Caco-2 (cell line): ENCODE data around the gene VPS26B. TPM values are rescaled to one million over a fixed set of nuclear protein-coding genes. Genes with fewer than 3 reads are reported as not detected.

Source experiments
- BruUV-seq: library from RNA; stranded (reverse); fragments of 400-500 nt; replicated peaks from 2 replicates; lab custom pipeline; 2021; lab: Mats Ljungman, UMichigan
- CTCF ChIA-PET: fragments of 300-600 bp; sonication (Branson Sonifier 250); formaldehyde crosslinking; loops from one replicate; lab custom pipeline; 2022; ENCODE audit warnings: antibody characterized with exemption; lab: Charles Lee
- POLR2A ChIA-PET: fragments of 300-600 bp; sonication (Branson Sonifier 250); formaldehyde crosslinking; loops from one replicate; lab custom pipeline; 2022; ENCODE audit warnings: antibody characterized with exemption; lab: Charles Lee
- DNase-seq, 2 experiments: peaks; one replicate each; pipeline versions ENCODE4 v3.0.0 to v3.0.0-alpha.2; 2020 to 2022
- H3K27me3 ChIP-seq: replicated peaks from 2 replicates; pipeline ENCODE4 v1.6.0; 2011; ENCODE audit warnings: low read length; ENCODE audit not compliant: control insufficient read depth, insufficient read depth
- H3K36me3 ChIP-seq: 2 replicates; pipeline ENCODE4 v1.5.1; 2011; ENCODE audit warnings: low read length; ENCODE audit not compliant: control insufficient read depth, insufficient read depth
- H3K4me1 ChIP-seq: fragments of 250-450 bp; sonication (Bioruptor Pico); 2 replicates; pipeline ENCODE4 v1.5.1; 2020; ENCODE audit warnings: mild to moderate bottlenecking
- H3K4me3 ChIP-seq: 2 replicates; pipeline ENCODE4 v1.5.1; 2011; ENCODE audit warnings: low read depth, mild to moderate bottlenecking, control low read depth, low read length
- H3K9me3 ChIP-seq: fragments of 250-450 bp; sonication (Bioruptor Pico); 2 replicates; pipeline ENCODE4 v1.5.1; 2020; ENCODE audit warnings: mild to moderate bottlenecking, moderate library complexity
- H3K27ac Mint-ChIP-seq: one replicate; pipeline ENCODE4 v1.8.0; 2022; ENCODE audit warnings: mixed read lengths; ENCODE audit not compliant: unreplicated experiment
- H3K27me3 Mint-ChIP-seq: one replicate; pipeline ENCODE4 v1.8.0; 2022; ENCODE audit warnings: mixed read lengths; ENCODE audit not compliant: insufficient read depth, unreplicated experiment
- H3K36me3 Mint-ChIP-seq: one replicate; pipeline ENCODE4 v1.8.0; 2022; ENCODE audit warnings: mild to moderate bottlenecking, mixed read lengths; ENCODE audit not compliant: insufficient read depth, unreplicated experiment
- H3K4me1 Mint-ChIP-seq: one replicate; pipeline ENCODE4 v1.8.0; 2022; ENCODE audit warnings: low read depth, mixed read lengths; ENCODE audit not compliant: unreplicated experiment
- H3K4me3 Mint-ChIP-seq: one replicate; pipeline ENCODE4 v1.8.0; 2022; ENCODE audit warnings: mild to moderate bottlenecking, moderate library complexity, mixed read lengths; ENCODE audit not compliant: unreplicated experiment
- H3K9me3 Mint-ChIP-seq: one replicate; pipeline ENCODE4 v1.8.0; 2022; ENCODE audit warnings: mixed read lengths; ENCODE audit not compliant: unreplicated experiment
- CTCF ChIP-seq, 2 experiments: fragments of 200-600 bp in 1 of 2; IDR thresholded peaks; 1 replicate in 1 of 2; 2 replicates in 1 of 2; pipeline versions ENCODE4 v1.5.1 to v1.8.0; 2011 to 2022; ENCODE audit warnings: antibody characterized with exemption in 1 of 2, control low read depth in 1 of 2, inconsistent platforms in 1 of 2, low read depth in 1 of 2, low read length in 1 of 2, mild to moderate bottlenecking in 1 of 2, moderate library complexity in 1 of 2; ENCODE audit not compliant: insufficient read depth in 1 of 2, severe bottlenecking in 1 of 2, unreplicated experiment in 1 of 2
- intact Hi-C: fragments of 100-400 bp; cut with micrococcal nuclease; formaldehyde crosslinking; loops from one replicate; pipeline ENCODE4 v1.10.0; 2022; ENCODE audit not compliant: unreplicated experiment
- total RNA-seq: library from RNA; stranded (reverse); gene quantifications from 2 replicates; pipeline ENCODE4 v1.2.3, GENCODE V29; 2022

The VPS26B gene
- total RNA-seq, 1 experiment from 2014 or later, result 78.1 TPM

GRCh38 chr11:134202661-134203060 lies 21.8 kb upstream of the VPS26B start:
- Mint-ChIP-seq H3K27ac (no peak overlapping the region), H3K36me3 (peaks cover 99% of the 10 kb centered on the region), H3K4me1 (peaks cover 18% of the 10 kb centered on the region), H3K4me3 (no peak overlapping the region), H3K9me3 (no peaks in the 10 kb centered on the region), H3K27me3 (no peaks in the 10 kb centered on the region)
- no peak for TF ChIP-seq CTCF (IDR thresholded peaks at IDR 0.05; ENCODE audit: insufficient read depth in 1 of 2, low read depth in 1 of 2, low read length in 1 of 2, severe bottlenecking in 1 of 2, unreplicated experiment in 1 of 2)
- Histone ChIP-seq H3K9me3 (no peaks in the 10 kb centered on the region), H3K36me3 (peaks cover 8% of the 10 kb centered on the region), H3K27me3 (no peaks in the 10 kb centered on the region), H3K4me3 (no peak overlapping the region), H3K4me1 (peaks cover 14% of the 10 kb centered on the region)
- BruUV-seq, result no TSS peak
- DNase-seq, result no peak
- ChIA-PET POLR2A (no interaction called here), CTCF (no interaction called here)
- intact Hi-C loops, result no loop called here

- H3K36me3 ChIP-seq, result peaks cover 8% of the 10 kb centered on the region
These were observed 18.7 kb upstream of the VPS26B start for GRCh38 chr11:134205729-134206128.

GRCh38 chr11:134206185-134206584 lies 18.3 kb upstream of the VPS26B start:
- intact Hi-C loops, result no loop called here
- CTCF ChIA-PET, result interaction anchor here (0.6 kb wide), 1 partner anchor 9 kb away, joined by 7 read pairs; no protein-coding TSS in a partner anchor
- no peak for DNase-seq
- H3K27me3 ChIP-seq, result no peaks in the 10 kb centered on the region
- no peak for TF ChIP-seq CTCF (IDR thresholded peaks at IDR 0.05; ENCODE audit: insufficient read depth in 1 of 2, low read depth in 1 of 2, low read length in 1 of 2, severe bottlenecking in 1 of 2, unreplicated experiment in 1 of 2)
- POLR2A ChIA-PET, result no interaction called here
- Mint-ChIP-seq H3K9me3 (no peaks in the 10 kb centered on the region), H3K4me1 (no peaks in the 10 kb centered on the region), H3K27me3 (no peaks in the 10 kb centered on the region), H3K36me3 (peaks cover 94% of the 10 kb centered on the region), H3K4me3 (no peak overlapping the region), H3K27ac (no peak overlapping the region)
- H3K9me3 ChIP-seq, result no peaks in the 10 kb centered on the region
- BruUV-seq, result no TSS peak
- no peak overlapping the region for H3K4me3 ChIP-seq
- H3K4me1 ChIP-seq, result no peaks in the 10 kb centered on the region
- H3K36me3 ChIP-seq, result peaks cover 8% of the 10 kb centered on the region

More at GRCh38 chr11:134205729-134206128, 18.7 kb upstream of the VPS26B start:
- Histone ChIP-seq H3K4me1 (no peaks in the 10 kb centered on the region), H3K27me3 (no peaks in the 10 kb centered on the region), H3K9me3 (no peaks in the 10 kb centered on the region), H3K4me3 (no peak overlapping the region)
- Mint-ChIP-seq H3K9me3 (no peaks in the 10 kb centered on the region), H3K36me3 (peaks cover 94% of the 10 kb centered on the region), H3K27me3 (no peaks in the 10 kb centered on the region), H3K4me1 (no peaks in the 10 kb centered on the region), H3K4me3 (no peak overlapping the region), H3K27ac (no peak overlapping the region)
- TF ChIP-seq CTCF (IDR thresholded peaks at IDR 0.05; ENCODE audit: insufficient read depth in 1 of 2, low read depth in 1 of 2, low read length in 1 of 2, severe bottlenecking in 1 of 2, unreplicated experiment in 1 of 2), result no peak
- BruUV-seq, result no TSS peak
- no peak for DNase-seq
- ChIA-PET CTCF (no interaction called here), POLR2A (no interaction called here)
- intact Hi-C loops, result no loop called here
